Lung microvascular endothelial cell (primary cell): ENCODE data around the gene GLT8D2. TPM values are rescaled to one million over a fixed set of nuclear protein-coding genes. Genes with fewer than 3 reads are reported as not detected.
A peak's percentile ranks its signal among the peaks of the same experiment; 100 is the strongest.

Source experiments
- DNase-seq, 2 donors: peaks; one replicate each; pipeline versions ENCODE4 v3.0.0 to v3.0.0-alpha.2; 2010; ENCODE audit warnings: low read depth in 2 of 2
- total RNA-seq: library from RNA; depleted of rRNA; stranded (reverse); fragments of >200 nt; gene quantifications from 2 replicates; pipeline ENCODE4 v1.2.1, GENCODE V29; 2014

GLT8D2 gene, protein sequence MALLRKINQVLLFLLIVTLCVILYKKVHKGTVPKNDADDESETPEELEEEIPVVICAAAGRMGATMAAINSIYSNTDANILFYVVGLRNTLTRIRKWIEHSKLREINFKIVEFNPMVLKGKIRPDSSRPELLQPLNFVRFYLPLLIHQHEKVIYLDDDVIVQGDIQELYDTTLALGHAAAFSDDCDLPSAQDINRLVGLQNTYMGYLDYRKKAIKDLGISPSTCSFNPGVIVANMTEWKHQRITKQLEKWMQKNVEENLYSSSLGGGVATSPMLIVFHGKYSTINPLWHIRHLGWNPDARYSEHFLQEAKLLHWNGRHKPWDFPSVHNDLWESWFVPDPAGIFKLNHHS
- 3.5 and 6.0 TPM in 2 replicates for total RNA-seq

DNA sequence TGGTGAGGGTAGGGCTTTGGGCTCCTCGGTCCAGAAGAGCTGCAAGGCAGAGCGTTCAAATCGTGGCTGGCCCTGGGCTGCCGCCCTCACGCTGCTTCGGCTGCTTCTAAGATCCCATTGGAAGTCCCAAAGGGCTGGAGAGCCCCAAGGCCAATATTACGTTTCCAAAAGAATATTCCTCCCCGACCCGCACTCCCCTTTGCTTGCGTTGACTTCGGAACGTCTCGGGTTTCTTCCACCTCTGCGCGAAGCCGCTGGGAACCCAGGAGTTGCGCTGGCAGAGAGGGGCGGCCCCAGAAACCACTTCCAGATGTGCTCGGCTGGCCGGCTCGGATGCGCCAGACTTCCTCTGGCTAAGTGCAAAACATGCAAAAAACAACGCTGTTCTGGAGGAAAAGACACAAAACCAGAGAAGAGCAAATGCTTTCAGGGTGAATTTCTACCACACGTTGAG lies at the start of gene GLT8D2:
TSS of gene GLT8D2 (minus strand) at position 285 of the 454 bp plus-strand sequence. CDS start 30,539 bp downstream, outside the sequence.
- peak in 1 of 2 donors; percentile 17 for DNase-seq

GRCh38 chr12:104097954-104098353 lies 48.0 kb upstream of the GLT8D2 start:
- DNase-seq = no peak

- DNase-seq = no peak
Observed at GRCh38 chr12:104095289-104095688, 45.3 kb upstream of the GLT8D2 start.

- no peak for DNase-seq
Observed at GRCh38 chr12:104094284-104094683, 44.3 kb upstream of the GLT8D2 start.

DNA sequence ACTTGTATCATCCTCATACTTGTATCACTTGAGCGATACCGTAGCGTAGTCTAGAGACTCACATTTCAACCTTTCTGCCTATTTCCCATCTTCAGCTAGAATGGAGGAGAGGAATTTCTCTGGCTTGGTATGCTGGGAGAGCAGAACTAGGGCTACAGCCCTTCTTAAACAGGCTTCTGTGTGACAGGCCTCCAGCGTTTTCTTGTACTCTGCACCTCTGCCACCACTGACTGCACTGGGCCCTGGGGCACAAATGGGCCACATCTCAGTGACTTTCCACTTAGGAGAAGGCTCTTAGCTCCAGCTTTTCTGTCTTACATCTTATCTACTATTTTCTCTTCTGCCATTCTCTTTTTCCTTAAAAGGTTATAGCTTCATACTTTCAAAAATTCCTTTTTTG lies 41.1 kb upstream of the GLT8D2 start:
- no peak for DNase-seq

DNA sequence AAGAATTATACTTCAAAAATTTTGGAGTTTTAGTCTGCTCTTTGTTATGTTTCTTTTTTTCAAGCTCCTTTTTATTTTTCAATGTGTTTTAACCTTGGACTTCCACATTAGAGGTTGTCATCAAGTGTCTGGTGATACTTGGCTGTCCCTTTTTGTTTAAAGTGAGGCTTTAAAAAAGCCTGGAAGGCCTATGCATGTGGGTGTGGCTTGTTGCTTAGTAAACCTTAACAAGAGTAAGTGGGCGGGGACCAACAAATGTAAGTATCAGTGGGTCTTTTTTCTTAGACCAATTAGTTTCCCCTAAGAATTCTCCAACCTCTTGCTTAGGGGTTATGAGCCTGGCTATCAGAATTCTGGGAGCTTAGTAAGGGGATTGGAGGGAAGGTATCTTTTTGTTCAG lies 40.7 kb upstream of the GLT8D2 start:
- no peak for DNase-seq

DNA sequence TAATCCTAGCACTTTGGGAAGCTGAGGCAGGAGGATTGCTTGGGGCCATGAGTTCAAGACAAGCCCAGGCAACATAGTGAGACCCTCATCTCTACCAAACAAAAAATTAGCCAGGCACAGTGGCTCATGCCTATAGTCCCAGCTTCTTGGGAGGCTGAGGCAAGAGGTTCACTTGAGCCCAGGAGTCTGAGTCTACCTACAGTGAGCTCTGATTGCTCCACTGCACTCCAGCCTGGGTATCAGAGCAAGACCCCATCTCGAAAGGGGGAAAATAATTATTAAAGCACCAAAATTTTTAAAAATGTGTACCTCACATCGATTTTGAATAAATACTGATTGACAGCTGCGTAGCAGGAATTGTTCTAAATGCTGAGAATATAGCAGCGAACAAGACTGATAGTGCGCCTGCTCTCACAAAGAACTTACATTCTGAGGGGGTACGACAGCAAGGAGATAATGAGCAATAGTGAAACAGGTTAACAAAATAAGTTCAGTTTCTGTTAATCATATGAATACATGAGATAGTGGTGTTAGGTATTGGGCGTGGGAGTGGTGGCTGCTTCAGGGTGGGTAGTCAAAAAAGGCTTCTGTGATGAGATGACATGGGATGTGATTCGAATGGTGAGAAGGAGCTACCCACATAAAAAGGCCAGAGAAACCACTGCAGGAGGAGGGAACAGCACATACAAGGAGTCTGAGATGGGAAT lies 33.9 kb upstream of the GLT8D2 start:
- no peak for DNase-seq

DNA sequence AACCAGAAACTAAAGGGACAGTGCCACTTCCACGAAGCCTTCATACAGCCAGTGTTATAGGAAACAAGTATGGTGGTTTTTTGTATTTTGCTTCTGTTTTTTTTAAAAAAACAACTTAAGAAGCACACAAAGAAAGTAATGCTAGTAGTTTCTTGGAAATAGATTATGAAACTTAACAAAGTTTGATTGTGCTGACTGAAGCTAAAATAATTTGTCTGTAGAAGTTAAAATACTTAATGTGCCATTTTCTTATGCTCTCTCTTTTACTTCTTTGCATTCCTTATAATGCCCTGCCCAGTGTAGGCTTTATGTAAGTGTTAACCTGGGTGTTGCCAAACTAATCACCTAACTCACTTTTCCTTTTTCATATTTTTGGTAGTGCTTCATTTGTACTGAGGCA lies 30.8 kb upstream of the GLT8D2 start:
- DNase-seq = no peak

DNA sequence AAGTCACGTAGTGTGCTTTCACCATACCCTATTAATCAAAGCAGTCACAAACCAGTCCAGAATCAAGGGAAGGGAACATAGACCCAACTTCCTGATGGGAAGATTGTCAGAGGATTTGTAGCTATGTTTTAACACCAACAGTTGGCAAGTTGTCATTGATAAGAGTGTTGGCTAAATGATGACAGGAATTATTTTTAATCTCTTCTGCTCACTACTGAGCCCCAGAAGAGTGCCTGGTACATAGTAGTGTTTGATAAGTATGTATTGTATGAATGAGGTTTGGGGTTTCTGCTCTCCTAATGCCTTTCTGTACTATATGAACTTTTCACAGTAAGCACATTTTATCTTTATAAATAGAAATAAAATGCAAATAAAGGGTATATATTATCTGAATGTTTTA lies 29.0 kb upstream of the GLT8D2 start:
- no peak for DNase-seq

GRCh38 chr12:104073699-104074098 lies 23.7 kb upstream of the GLT8D2 start:
- no peak for DNase-seq

DNA sequence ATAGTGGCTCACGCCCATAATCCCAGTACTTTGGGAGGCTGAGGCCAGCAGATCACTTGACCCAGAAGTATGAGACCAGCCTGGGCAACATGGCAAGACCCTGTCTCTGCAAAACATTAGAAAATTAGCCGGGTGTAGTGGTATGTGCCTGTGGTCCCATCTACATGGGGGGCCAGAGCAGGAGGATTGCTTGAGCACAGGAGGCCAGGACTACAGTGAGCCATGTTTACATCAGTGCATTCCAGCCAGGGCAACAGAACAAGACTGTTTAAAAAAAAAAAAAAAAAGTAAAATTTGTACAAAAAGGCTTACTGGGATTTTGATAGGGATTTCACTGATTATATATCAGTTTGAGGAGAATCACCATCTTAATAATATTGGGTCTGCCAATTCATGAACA lies 22.1 kb upstream of the GLT8D2 start:
- DNase-seq = no peak

DNA sequence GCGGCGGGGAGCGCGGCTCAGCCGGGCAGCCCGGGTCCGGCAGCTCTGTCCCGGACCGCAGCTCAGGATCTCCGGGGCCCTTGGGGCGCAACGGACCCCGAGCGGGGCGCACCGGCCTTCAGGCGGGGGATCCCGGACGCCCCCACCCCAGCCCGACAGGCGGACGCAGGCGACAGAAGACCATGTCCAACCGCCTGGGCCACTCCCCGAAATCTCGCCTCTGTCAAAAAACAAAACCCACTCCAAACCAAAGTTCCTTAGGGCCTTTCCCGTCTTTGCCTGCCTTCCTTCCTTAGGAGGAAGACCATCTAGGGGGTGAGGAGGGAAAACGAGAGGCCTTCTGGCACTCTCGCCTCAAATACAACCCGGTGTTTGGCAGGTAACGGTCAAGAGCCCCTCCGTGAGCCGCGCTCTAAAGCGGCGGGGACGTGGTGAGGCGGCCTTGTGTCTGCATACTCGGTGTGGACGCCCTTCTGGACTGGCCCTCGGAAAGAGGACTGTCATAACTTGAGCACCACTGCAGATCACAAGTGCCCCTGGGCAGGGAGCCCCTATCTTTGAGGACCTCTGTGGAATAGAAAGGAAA lies 14.9 kb upstream of the GLT8D2 start:
- DNase-seq = peak; percentile 27 to 45

DNA sequence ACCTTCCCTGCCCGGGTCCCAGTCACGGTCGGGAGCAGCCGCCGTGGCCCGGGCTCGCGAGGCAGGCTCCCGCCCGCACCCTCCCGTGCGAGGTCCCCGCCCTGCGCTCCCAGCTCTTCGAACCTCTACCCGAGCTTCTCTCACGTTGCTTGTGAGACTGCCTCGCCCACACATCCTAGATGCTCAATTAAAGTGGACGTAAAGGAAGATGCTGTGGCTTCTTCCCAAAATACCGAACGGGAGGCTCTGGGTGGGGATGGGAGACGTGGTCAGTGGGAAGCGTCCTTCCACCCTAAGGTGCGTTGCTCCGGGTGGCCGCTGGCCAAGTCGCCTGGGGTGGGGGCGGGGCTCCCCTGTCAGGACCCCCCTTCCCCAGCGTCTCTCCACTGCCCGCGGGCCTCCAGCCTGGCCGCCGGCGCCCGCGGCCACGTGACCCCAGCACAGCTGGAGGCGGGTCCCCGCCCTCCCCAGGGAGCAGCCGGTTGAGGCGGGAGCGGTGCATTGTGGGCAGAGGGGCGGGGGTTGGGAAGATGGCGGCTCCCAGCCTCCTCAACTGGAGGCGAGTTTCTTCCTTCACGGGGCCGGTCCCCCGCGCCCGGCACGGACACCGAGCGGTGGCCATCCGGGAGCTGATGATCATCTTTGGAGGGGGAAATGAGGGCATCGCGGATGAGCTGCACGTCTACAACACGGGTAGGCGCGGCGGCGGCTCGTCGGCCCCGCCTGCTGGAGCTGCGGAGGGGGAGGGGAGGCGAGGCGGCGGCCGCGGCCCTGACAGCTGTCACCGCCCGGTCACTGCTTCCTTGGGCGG lies 14.2 kb upstream of the GLT8D2 start, which contains the start of gene HCFC2:
TSS of gene HCFC2 (plus strand) at position 501 of the 811 bp plus-strand sequence. CDS start at position 531, 30 bp downstream.
- DNase-seq = peak; percentile 89 to 93

GRCh38 chr12:104063712-104064030 lies 13.7 kb upstream of the GLT8D2 start:
- DNase-seq = peak; percentile 54 to 61

DNA sequence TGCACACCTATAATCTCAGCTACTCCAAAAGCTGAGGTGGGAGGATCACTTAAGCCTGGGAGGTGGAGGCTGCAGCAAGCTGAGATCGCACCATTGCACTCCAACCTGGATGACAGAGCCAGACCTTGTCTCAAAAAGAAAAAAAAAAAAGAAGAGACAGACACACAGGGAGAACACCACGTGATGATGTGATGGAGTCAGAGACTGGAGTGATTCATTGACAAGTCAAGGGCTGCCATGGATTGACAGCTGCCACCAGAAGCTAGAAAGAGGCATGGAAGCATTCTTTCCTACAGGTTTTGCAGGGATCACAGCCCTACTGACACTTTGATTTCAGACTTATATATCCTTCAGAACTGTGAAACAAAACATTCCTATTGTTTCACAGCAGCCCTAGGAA lies 10.8 kb upstream of the GLT8D2 start:
- DNase-seq = peak in 1 of 2 donors; percentile 16

DNA sequence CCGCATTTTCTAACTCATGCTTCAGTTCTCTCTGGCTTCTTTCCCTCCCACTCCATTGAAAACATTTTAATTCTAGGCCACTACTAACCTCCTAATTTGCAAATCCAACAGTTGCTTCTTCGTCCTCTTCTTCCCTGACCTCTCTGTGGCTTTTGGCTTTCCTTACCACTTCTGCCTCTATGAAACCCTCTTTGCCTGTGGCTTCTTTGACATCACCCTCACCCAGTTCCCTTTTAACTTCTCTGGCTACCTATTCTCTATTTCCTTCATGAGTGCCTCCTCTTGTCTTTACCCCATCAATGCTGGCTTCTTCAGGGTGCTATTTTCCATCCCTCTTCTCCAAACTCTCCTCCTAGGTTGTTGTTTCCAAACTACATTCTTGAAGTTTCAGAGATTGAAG lies 10.0 kb upstream of the GLT8D2 start:
- no peak for DNase-seq

- DNase-seq = no peak
Observed at GRCh38 chr12:104058802-104059201, 8.8 kb upstream of the GLT8D2 start.

- DNase-seq = peak; percentile 44 to 53
Observed at GRCh38 chr12:104057771-104058197, 7.8 kb upstream of the GLT8D2 start.

- DNase-seq = no peak
Observed at GRCh38 chr12:104056419-104056972, 6.5 kb upstream of the GLT8D2 start.

- peak; percentile 40 to 56 for DNase-seq
Observed at GRCh38 chr12:104055686-104056388, 5.8 kb upstream of the GLT8D2 start.
